Hematopoietic multipotent progenitor cell treated with erythropoietin and hydrocortisone succinate and interleukin-3 and kit ligand, for 15 days (in vitro differentiated cells): ENCODE results near the gene GPR3.

Experiments used
- DNase-seq: peaks from one replicate; pipeline ENCODE4 v3.0.0-alpha.2; 2015; ENCODE audit warnings: low spot score

Gene GPR3

DNA sequence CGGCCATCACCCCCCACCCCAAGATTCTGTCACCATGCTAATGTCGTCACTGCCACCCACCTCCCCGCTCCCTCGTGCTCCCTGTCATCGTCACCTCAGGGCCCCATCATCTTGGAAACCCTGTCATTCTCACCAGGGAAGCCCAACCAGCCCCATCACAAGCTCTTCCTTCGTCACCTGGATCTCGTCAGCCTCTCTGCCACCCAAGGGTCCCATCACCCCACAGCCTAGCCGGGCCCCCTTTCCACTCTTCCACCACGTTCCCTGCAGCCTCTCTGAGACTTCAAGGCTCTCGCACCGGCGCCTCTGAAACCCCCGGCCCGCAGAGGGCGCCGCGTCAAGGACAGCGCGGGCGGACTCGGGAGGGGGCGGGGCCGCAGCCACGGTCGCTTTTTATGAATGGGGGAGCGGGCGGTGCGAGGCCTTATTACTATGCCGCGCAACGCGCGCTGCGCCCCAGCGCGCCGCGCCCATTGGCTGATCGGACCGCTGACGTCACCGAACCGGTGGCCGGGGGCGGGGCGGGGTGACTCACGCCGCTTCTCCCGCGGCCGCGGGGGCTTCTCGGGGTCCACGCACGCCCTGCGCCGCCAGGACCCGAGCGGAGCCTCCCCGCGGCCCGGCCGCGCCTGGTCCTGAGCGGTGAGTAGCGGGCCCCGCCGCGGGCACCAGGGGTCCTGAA, at the start of gene GPR3:
TSS of gene GPR3 (plus strand) at position 527 of the 682 bp plus-strand sequence. CDS start 1,177 bp downstream, outside the sequence.
- peak; percentile 86 for DNase-seq

- no peak for DNase-seq
Observed at GRCh38 chr1:27342778-27343638, 49.4 kb upstream of the GPR3 start.

DNA sequence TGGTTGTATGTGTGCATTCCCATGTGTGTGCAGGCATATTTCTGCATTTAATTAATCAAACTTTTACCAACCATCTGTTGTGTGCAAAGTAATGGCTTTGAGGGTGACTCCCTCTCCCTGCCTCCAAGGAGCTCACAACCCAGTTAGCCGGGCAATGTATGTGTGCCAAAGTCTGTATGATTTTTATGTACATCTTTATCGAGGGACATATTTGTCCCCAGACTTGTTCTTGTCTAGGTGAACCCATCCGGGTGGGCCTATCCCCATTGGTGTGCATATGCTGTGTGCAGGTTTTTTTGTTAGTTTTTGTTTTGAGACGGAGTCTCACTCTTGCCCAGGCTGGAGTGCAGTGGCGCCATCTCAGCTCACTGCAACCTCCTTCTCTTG, 48.8 kb upstream of the GPR3 start:
- no peak for DNase-seq

DNA sequence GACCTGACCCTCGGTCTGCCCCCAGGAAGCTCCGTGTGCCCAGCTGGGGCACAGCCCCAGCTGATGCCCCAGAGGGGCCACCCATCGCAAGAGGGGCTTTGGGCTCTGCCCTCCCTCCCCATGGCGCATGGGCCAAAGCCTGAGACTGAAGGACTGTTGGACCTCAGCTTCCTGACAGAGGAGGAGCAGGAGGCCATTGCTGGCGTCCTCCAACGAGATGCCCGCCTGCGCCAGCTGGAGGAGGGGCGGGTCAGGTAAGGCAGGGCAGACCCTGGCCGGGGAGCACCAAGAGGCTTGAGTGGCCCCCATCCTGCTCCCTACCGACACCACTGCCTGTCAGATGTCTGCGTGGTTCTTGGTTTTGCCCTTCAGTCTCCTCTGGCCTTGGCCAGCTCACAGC, 47.1 kb upstream of the GPR3 start:
- DNase-seq = no peak

GRCh38 chr1:27346357-27346756, 46.1 kb upstream of the GPR3 start:
- DNase-seq = no peak

- DNase-seq = no peak
Observed at GRCh38 chr1:27346991-27347624, 45.3 kb upstream of the GPR3 start.

DNA sequence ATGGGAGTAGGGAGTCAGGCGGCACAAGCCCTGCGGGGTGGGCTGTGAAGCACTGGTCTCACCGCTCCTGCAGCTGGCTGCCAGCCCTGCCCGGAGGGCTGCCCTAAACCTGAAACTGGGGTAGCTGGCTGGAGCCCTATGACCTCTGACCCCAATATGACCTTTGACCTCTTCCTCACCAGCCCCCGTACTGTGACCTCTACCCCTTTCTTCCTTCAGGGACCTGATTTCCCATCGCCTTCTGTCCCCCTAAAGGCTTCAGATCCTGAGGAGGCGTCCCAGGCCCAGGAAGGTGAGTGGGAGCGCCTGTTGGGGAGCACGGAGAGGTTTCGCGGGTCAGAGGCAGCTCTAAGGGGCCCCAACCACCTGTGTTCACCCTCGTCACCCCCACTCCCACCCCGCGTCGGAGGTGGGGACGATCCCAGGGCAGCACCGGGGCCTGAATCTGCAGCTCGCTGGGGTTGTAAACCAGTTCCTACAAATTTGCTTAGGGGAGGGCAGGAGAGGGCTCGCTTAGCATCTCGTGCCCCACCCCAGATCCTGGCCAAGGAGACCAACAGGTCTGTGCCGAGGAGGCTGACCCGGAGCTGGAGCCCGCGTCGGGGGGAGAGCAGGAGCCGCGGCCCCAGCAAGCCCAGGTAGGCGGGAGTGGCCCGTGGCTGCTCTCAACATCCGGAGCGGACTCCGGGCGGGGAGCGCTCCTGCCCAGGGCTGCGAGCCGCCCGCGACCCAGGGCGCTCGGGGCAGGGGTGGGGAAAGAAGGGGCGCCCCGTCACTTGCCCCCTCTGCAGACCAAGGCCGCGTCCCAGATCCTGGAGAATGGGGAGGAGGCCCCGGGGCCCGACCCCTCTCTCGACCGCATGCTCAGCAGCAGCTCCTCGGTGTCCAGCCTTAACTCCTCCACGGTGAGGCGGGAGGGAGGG, 43.3 kb upstream of the GPR3 start:
- DNase-seq = no peak

GRCh38 chr1:27349784-27350662, 42.4 kb upstream of the GPR3 start:
- no peak for DNase-seq

GRCh38 chr1:27350663-27351540, 41.5 kb upstream of the GPR3 start:
- no peak for DNase-seq

- no peak for DNase-seq
Observed at GRCh38 chr1:27351541-27352107, 40.8 kb upstream of the GPR3 start.

DNA sequence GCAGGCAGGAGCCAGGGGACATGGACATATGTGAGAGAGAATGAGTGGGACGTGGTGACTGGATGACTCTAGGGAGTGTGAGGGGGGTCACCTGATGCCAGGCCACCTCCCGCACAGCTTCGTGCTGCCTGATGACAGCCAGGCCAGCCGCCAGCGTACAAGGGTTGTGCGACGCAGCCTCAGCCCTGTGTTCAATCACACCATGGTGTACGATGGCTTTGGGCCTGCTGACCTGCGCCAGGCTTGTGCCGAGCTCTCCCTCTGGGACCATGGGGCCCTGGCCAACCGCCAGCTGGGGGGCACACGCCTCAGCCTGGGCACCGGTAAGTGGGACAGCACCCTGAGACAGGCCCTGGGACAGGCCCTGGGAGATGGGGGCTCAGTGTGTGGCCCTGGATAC, 39.3 kb upstream of the GPR3 start:
- no peak for DNase-seq

- no peak for DNase-seq
Observed at GRCh38 chr1:27353629-27354028, 38.8 kb upstream of the GPR3 start.

- DNase-seq = no peak
Observed at GRCh38 chr1:27355683-27356082, 36.7 kb upstream of the GPR3 start.

- DNase-seq = no peak
Observed at GRCh38 chr1:27356277-27356618, 36.2 kb upstream of the GPR3 start.

GRCh38 chr1:27356619-27357280, 35.7 kb upstream of the GPR3 start:
- DNase-seq = peak; percentile 59

GRCh38 chr1:27357281-27358037, 35.0 kb upstream of the GPR3 start:
- peak; percentile 76 for DNase-seq

DNA sequence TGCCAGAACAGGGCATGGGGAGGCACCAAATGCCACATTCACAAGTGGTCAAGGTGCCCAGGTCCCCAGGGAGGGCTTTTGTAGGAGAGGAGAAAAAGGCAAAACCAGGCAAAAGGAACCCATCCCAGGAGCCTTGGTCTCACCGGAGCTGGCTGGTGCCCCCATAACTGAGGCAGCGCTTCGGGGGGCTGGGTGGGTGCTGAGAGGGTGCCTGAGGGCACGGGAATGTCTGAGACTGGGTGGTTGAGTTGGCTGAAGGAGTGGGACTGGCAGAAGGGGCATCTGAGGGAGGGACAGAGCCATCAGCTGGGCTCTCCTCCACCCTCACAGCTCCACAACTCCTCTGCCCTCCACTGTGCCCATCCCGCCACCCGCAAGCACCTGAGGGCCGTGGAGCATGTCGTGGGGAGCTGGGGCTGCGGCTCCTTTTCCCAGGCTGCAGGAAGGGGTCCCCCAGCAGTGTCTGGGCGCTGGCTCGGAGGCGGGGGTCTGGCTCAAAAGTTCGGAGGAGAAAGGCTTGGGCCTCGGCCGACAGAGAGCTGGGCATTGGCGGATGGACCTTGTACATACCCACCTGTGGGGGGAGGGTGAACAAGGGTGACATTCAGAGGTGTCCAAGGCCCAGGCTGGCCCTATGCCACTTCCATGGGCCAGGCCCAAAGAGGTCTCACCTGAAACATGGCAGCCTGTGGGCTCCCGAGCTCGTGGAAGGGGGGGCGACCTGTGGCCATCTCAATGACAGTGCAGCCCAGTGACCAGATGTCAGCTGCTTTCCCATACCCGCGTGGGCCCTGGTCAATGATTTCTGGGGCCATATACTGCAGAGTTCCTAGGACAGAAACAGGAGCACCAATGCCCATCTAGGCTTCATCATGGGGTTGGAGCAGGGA, 34.1 kb upstream of the GPR3 start:
- DNase-seq = no peak
